GM23338 (cell line): ENCODE data around the gene METTL5. TPM values are rescaled to one million over a fixed set of nuclear protein-coding genes. Genes with fewer than 3 reads are reported as not detected.

Experiments
- ATAC-seq: fragments of 200-7000 bp; cut with Tn5 transposase; 3 replicates; pipeline ENCODE4 v1.9.1; 2020
- DNase-seq: peaks from one replicate; pipeline ENCODE4 v3.0.0-alpha.2; 2015; ENCODE audit warnings: low spot score
- H2AFZ ChIP-seq: fragments of 200-600 bp; sonication (generic); 2 replicates; pipeline ENCODE4 v1.8.0; 2016; ENCODE audit warnings: antibody characterized with exemption, mild to moderate bottlenecking, moderate library complexity
- H3F3A ChIP-seq: fragments of 200-600 bp; sonication (generic); replicated peaks from 2 replicates; pipeline ENCODE4 v1.8.0; 2017; ENCODE audit warnings: antibody characterized with exemption, mixed run types, low read depth
- H3K27ac ChIP-seq: fragments of 200-600 bp; sonication (generic); 2 replicates; pipeline ENCODE4 v1.6.1; 2016; ENCODE audit warnings: low read depth
- H3K27me3 ChIP-seq: fragments of 200-600 bp; sonication (generic); 2 replicates; pipeline ENCODE4 v1.8.0; 2016; ENCODE audit warnings: mild to moderate bottlenecking, mixed run types, moderate library complexity; ENCODE audit not compliant: insufficient read depth
- H3K36me3 ChIP-seq: fragments of 200-600 bp; sonication (generic); 2 replicates; pipeline ENCODE4 v1.8.0; 2016; ENCODE audit warnings: mild to moderate bottlenecking; ENCODE audit not compliant: insufficient read depth
- H3K4me1 ChIP-seq: fragments of 200-600 bp; sonication (generic); 2 replicates; pipeline ENCODE4 v1.8.0; 2016; ENCODE audit warnings: mild to moderate bottlenecking, moderate library complexity; ENCODE audit not compliant: insufficient read depth
- H3K4me2 ChIP-seq: fragments of 200-600 bp; sonication (generic); 2 replicates; pipeline ENCODE4 v1.7.1; 2017; ENCODE audit warnings: mixed run types
- H3K4me3 ChIP-seq: fragments of 200-600 bp; sonication (generic); 2 replicates; pipeline ENCODE4 v1.6.1; 2016; ENCODE audit warnings: mixed run types
- H3K79me2 ChIP-seq: fragments of 200-600 bp; sonication (generic); replicated peaks from 2 replicates; pipeline ENCODE4 v1.8.0; 2017; ENCODE audit warnings: mild to moderate bottlenecking; ENCODE audit not compliant: insufficient read depth
- H3K9me2 ChIP-seq: fragments of 200-600 bp; sonication (generic); 2 replicates; pipeline ENCODE4 v1.8.0; 2017; ENCODE audit not compliant: insufficient read depth
- H4K20me1 ChIP-seq: fragments of 200-600 bp; sonication (generic); replicated peaks from 2 replicates; pipeline ENCODE4 v1.8.0; 2017; ENCODE audit warnings: mild to moderate bottlenecking; ENCODE audit not compliant: insufficient read depth
- H3K27ac Mint-ChIP-seq: 2 replicates; pipeline ENCODE4 v1.8.0; 2020; ENCODE audit warnings: inconsistent platforms, mild to moderate bottlenecking, moderate library complexity, mixed read lengths
- H3K27me3 Mint-ChIP-seq: 3 replicates; pipeline ENCODE4 v1.8.0; 2022; ENCODE audit warnings: low read depth, mild to moderate bottlenecking, moderate library complexity, mixed read lengths, inconsistent platforms; ENCODE audit not compliant: insufficient read depth, poor library complexity
- H3K36me3 Mint-ChIP-seq: 3 replicates; pipeline ENCODE4 v1.8.0; 2021; ENCODE audit warnings: low read depth, mild to moderate bottlenecking, inconsistent platforms, moderate library complexity, mixed read lengths
- H3K4me1 Mint-ChIP-seq: 3 replicates; pipeline ENCODE4 v1.8.0; 2020; ENCODE audit warnings: mild to moderate bottlenecking, inconsistent platforms, mixed read lengths
- H3K4me3 Mint-ChIP-seq: 3 replicates; pipeline ENCODE4 v1.8.0; 2021; ENCODE audit warnings: moderate library complexity, mild to moderate bottlenecking, inconsistent platforms, mixed read lengths
- H3K9me3 Mint-ChIP-seq: 3 replicates; pipeline ENCODE4 v1.8.0; 2020; ENCODE audit warnings: moderate library complexity, mild to moderate bottlenecking, inconsistent platforms, mixed read lengths
- CREB1 ChIP-seq: fragments of 250-450 bp; sonication (Bioruptor Pico); IDR thresholded peaks from 2 replicates; pipeline ENCODE4 v1.5.0; 2020; ENCODE audit warnings: low read depth, mild to moderate bottlenecking, moderate library complexity
- ETS1 ChIP-seq: IDR thresholded peaks from 2 replicates; pipeline ENCODE4 v1.6.1; 2016; ENCODE audit warnings: antibody characterized with exemption
- EZH2 ChIP-seq: fragments of 200-600 bp; sonication (generic); IDR thresholded peaks from one replicate; pipeline ENCODE4 v1.8.0; 2017; ENCODE audit warnings: antibody characterized with exemption, mild to moderate bottlenecking, low read depth; ENCODE audit not compliant: unreplicated experiment
- EZH2phosphoT487 ChIP-seq: fragments of 200-600 bp; sonication (generic); IDR thresholded peaks from one replicate; pipeline ENCODE4 v1.8.1; 2018; ENCODE audit warnings: antibody characterized with exemption; ENCODE audit not compliant: unreplicated experiment
- JUNB ChIP-seq: IDR thresholded peaks from one replicate; pipeline ENCODE4 v1.6.1; 2016; ENCODE audit warnings: antibody characterized with exemption; ENCODE audit not compliant: unreplicated experiment
- POLR2AphosphoS5 ChIP-seq: IDR thresholded peaks from 2 replicates; pipeline ENCODE4 v1.6.1; 2016; ENCODE audit warnings: antibody characterized with exemption, low read depth
- ZNF114 ChIP-seq: fragments of 250-450 bp; sonication (Bioruptor Pico); IDR thresholded peaks from 2 replicates; pipeline ENCODE4 v1.5.0; 2020; ENCODE audit warnings: mild to moderate bottlenecking, moderate library complexity
- polyA plus RNA-seq: library from polyadenylated mRNA; unstranded; fragments of >200 nt; fragmentation: Nextera tagmentation; extraction: Ambion mirVana; gene quantifications from 2 replicates; pipeline ENCODE4 v1.2.1, GENCODE V29; 2016
- total RNA-seq: library from RNA; depleted of rRNA; stranded (reverse); fragments of >200 nt; shearing (Covaris generic); gene quantifications from 2 replicates; pipeline ENCODE4 v1.2.3, GENCODE V29; 2014
- TF ChIP-seq, protein P1 (sequence below): IDR thresholded peaks from one replicate; pipeline ENCODE4 v1.6.1; 2018; ENCODE audit warnings: antibody characterized with exemption; ENCODE audit not compliant: unreplicated experiment

The METTL5 gene
- total and polyA plus RNA-seq, 2 experiments from 2014 or later: 74.8 to 233 TPM

DNA sequence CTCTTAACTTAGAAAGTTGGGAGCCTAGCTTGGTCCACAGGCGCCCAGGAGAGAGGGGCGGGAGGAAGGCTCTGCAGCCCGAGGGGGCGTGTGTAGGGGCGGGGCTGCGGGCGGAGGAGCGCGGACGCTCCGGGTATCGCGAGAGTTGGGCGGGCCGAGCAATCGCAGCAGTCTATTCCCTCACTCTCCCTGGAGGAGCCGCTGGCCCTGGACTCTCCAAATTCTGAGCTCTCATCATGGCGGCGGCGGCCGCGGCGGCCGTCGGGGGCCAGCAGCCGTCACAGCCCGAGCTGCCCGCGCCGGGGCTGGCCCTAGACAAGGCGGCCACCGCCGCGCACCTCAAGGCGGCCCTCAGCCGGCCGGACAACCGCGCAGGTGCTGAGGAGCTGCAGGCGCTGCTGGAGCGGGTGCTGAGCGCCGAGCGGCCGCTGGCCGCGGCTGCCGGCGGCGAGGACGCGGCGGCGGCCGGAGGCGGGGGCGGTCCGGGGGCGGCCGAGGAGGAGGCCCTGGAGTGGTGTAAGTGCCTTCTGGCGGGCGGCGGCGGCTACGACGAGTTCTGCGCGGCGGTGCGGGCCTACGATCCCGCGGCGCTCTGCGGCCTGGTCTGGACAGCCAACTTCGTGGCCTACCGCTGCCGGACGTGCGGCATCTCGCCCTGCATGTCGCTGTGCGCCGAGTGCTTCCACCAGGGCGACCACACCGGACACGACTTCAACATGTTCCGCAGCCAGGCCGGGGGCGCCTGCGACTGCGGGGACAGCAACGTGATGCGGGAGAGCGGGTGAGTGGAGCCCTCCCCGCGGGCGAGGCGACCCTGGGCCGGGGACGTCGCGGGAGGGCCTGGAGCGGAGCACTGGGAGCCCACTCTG, 2.8 kb upstream of the METTL5 start, which contains the start of gene UBR3:
TSS of gene UBR3 (plus strand) at position 183 of the 869 bp plus-strand sequence. CDS start at position 237, 54 bp downstream.
- H3K4me1 Mint-ChIP-seq: peaks cover 21% of the 10 kb centered on the region
- H3K36me3 Mint-ChIP-seq: peaks cover 10% of the 10 kb centered on the region; the same call in 1 of the 3 replicates
- no peaks in the 10 kb centered on the region for H3F3A ChIP-seq
- H3K27me3 ChIP-seq: no peaks in the 10 kb centered on the region; the same call in 1 of the 2 replicates
- H3K9me3 Mint-ChIP-seq: no peaks in the 10 kb centered on the region; the same call in 2 of the 3 replicates
- H3K79me2 ChIP-seq: peaks cover 62% of the 10 kb centered on the region
- H3K27me3 Mint-ChIP-seq: peaks cover 18% of the 10 kb centered on the region
- TF ChIP-seq POLR2AphosphoS5: peak; percentile 81
- no peak for TF ChIP-seq ETS1
- TF ChIP-seq JUNB: no peak
- H3K4me3 ChIP-seq: peak within 1 kb of the TSS; percentile 81
- H4K20me1 ChIP-seq: peaks cover 12% of the 10 kb centered on the region
- H3K4me1 ChIP-seq: peaks cover 12% of the 10 kb centered on the region; the same call in 1 of the 2 replicates
- no peak within 1 kb of the TSS for H3K27ac Mint-ChIP-seq
- peak within 1 kb of the TSS; percentile 90 for H3K4me3 Mint-ChIP-seq
- H3K27ac ChIP-seq: 0 out of 2 replicates have a peak within 1 kb of the TSS, but pooled peaks have one; percentile 34
- peak within 1 kb of the TSS; percentile 93 for H3K4me2 ChIP-seq
- H3K36me3 ChIP-seq: no peaks in the 10 kb centered on the region
- H2AFZ ChIP-seq: peak within 1 kb of the TSS; percentile 81; the same call in 1 of the 2 replicates
- peak; percentile 77 for ATAC-seq
- DNase-seq: peak; percentile 96
- no peaks in the 10 kb centered on the region for H3K9me2 ChIP-seq

DNA sequence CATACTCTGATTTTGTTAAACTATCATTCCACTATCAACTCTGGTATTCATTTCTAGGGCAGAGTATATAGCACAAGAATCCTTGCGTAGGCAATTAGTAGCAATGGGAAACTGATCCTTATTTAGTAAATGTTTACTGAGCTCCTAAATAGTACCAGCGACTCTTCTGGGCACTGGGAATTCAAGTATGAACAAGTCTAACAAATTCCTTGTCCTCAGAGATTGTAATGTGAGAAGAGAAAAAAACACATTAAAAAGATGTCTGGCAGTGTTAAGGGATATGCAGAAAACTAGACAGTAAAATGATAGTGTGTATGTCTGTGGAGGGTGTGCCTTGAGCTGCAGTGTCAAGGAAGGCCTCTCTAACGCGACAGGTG, 721 bp downstream of the METTL5 start:
- peak overlapping the region; percentile 82 for H3K4me3 Mint-ChIP-seq
- Histone ChIP-seq H3K9me2 (no peaks in the 10 kb centered on the region), H3K4me3 (peak overlapping the region; percentile 80), H3F3A (no peaks in the 10 kb centered on the region), H3K4me1 (peaks cover 9% of the 10 kb centered on the region; the same call in 1 of the 2 replicates), H3K27me3 (no peaks in the 10 kb centered on the region; the same call in 1 of the 2 replicates), H3K36me3 (0 out of 2 replicates have a peak, but pooled peaks cover 6% of the 10 kb centered on the region), H2AFZ (peak overlapping the region; percentile 93), H4K20me1 (peaks cover 10% of the 10 kb centered on the region), H3K79me2 (peaks cover 39% of the 10 kb centered on the region), H3K27ac (0 out of 2 replicates have a peak overlapping the region, but pooled peaks have one; percentile 60), H3K4me2 (peak overlapping the region; percentile 93)
- no peaks in the 10 kb centered on the region; the same call in 2 of the 3 replicates for H3K9me3 Mint-ChIP-seq
- H3K36me3 Mint-ChIP-seq: peaks cover 24% of the 10 kb centered on the region; the same call in 2 of the 3 replicates
- H3K27ac Mint-ChIP-seq: no peak overlapping the region
- H3K4me1 Mint-ChIP-seq: peaks cover 22% of the 10 kb centered on the region
- DNase-seq: no peak
- peaks cover 15% of the 10 kb centered on the region for H3K27me3 Mint-ChIP-seq
- no peak for ATAC-seq
- no peak for TF ChIP-seq EZH2phosphoT487
- no peak for TF ChIP-seq CREB1 (CRISPR knock-in tag)
- TF ChIP-seq ZNF114 (CRISPR knock-in tag): no peak
- no peak for TF ChIP-seq JUNB
- TF ChIP-seq, protein P1, sequence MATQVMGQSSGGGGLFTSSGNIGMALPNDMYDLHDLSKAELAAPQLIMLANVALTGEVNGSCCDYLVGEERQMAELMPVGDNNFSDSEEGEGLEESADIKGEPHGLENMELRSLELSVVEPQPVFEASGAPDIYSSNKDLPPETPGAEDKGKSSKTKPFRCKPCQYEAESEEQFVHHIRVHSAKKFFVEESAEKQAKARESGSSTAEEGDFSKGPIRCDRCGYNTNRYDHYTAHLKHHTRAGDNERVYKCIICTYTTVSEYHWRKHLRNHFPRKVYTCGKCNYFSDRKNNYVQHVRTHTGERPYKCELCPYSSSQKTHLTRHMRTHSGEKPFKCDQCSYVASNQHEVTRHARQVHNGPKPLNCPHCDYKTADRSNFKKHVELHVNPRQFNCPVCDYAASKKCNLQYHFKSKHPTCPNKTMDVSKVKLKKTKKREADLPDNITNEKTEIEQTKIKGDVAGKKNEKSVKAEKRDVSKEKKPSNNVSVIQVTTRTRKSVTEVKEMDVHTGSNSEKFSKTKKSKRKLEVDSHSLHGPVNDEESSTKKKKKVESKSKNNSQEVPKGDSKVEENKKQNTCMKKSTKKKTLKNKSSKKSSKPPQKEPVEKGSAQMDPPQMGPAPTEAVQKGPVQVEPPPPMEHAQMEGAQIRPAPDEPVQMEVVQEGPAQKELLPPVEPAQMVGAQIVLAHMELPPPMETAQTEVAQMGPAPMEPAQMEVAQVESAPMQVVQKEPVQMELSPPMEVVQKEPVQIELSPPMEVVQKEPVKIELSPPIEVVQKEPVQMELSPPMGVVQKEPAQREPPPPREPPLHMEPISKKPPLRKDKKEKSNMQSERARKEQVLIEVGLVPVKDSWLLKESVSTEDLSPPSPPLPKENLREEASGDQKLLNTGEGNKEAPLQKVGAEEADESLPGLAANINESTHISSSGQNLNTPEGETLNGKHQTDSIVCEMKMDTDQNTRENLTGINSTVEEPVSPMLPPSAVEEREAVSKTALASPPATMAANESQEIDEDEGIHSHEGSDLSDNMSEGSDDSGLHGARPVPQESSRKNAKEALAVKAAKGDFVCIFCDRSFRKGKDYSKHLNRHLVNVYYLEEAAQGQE: no peak
- no peak for TF ChIP-seq ETS1
- no peak for TF ChIP-seq EZH2
